ENCODE results near the gene SESTD1.

The SESTD1 gene

DNA sequence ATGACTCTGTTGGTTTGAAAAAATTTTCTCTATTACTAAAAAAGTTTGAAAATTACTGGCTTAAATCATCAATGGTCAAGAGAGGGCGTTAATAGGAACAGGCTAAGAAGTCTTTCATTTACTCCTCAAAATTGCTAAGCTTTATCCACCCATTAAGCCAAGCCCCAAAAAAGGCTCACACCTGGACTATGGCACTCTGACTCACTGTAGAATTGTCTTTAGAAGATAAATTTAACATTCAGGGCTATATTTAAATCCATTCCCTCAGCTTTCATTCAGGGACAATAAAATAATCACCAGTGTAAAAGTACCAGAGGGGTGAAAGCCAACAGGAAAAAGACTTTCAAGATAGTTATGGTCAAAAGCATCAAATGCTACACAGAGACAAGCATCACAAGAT lies 80.0 kb downstream of the SESTD1 start:
- TF ChIP-seq, protein P1, sequence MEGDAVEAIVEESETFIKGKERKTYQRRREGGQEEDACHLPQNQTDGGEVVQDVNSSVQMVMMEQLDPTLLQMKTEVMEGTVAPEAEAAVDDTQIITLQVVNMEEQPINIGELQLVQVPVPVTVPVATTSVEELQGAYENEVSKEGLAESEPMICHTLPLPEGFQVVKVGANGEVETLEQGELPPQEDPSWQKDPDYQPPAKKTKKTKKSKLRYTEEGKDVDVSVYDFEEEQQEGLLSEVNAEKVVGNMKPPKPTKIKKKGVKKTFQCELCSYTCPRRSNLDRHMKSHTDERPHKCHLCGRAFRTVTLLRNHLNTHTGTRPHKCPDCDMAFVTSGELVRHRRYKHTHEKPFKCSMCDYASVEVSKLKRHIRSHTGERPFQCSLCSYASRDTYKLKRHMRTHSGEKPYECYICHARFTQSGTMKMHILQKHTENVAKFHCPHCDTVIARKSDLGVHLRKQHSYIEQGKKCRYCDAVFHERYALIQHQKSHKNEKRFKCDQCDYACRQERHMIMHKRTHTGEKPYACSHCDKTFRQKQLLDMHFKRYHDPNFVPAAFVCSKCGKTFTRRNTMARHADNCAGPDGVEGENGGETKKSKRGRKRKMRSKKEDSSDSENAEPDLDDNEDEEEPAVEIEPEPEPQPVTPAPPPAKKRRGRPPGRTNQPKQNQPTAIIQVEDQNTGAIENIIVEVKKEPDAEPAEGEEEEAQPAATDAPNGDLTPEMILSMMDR (conservative IDR thresholded peaks at IDR 0.05; ENCODE audit: low read length): no peak
- DNase-seq (ENCODE audit: low read depth): no peak
- H3K4me3 ChIP-seq (ENCODE audit: low read length): no peak overlapping the region

DNA sequence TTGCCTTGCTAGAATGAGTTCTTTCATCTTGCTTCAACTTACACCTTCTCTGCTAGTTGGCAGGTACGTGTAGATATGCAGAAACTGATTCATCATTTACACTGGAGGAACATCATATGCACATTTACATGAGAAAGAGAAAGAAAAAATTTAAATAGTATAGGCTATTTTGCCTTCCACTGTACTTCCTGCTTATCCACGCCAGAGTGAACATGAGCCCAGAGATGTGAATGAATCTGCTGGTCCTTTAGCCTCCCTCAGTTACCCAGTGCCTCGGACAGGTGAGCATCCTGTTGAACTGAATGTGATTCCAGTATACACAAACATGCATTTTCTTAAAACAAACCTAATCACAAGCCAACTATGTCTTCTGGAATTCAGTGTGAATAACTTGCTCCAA lies 83.6 kb downstream of the SESTD1 start:
- H3K4me3 ChIP-seq (ENCODE audit: low read length): no peak overlapping the region
- TF ChIP-seq, protein P1 (conservative IDR thresholded peaks at IDR 0.05; ENCODE audit: low read length): no peak
- DNase-seq (ENCODE audit: low read depth): no peak

DNA sequence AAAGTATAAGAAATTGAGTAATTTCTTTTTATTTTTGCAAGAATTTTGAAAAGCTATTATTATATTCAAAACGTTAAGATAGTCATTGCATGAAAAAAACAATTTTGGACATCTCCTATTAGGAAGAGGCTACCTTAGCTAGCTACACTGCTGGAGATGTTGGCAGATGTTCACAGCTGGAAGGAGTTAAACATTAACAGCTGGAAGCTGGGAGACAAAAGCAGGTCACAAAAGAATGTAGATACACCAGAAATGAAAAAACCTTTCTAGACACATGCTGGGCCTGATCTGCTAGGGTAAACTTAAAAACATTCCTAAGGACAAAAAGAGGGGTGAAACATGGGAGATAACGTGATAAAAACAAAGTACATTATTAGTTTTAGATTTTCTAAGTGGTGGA lies 84.4 kb downstream of the SESTD1 start:
- no peak overlapping the region for H3K4me3 ChIP-seq (ENCODE audit: low read length)
- TF ChIP-seq, protein P1 (conservative IDR thresholded peaks at IDR 0.05; ENCODE audit: low read length): no peak
- no peak for DNase-seq (ENCODE audit: low read depth)

DNA sequence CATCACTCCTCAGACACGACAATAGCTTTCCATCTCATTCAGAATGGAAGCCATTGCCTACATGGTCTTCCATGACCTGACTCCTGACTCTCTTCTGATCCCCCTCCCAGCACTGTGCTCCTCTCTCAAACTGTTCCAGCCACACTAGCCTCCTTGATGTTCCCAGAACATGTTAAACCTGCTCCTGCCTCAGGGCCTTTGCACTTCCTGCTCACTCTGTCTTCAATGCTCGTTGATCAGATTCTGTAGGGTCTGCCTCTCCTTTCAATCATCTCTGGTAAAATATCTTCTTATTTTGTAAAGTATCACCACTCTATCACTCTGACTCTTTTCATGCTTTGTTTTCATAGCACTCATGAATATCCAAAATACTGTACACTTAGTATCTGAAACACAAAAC lies 84.9 kb downstream of the SESTD1 start:
- TF ChIP-seq, protein P1 (conservative IDR thresholded peaks at IDR 0.05; ENCODE audit: low read length): no peak
- H3K4me3 ChIP-seq (ENCODE audit: low read length): no peak overlapping the region
- DNase-seq (ENCODE audit: low read depth): no peak

GRCh38 chr2:179177694-179178093 lies 86.9 kb downstream of the SESTD1 start:
- no peak overlapping the region for H3K4me3 ChIP-seq (ENCODE audit: low read length)
- no peak for DNase-seq (ENCODE audit: low read depth)
- TF ChIP-seq, protein P1 (conservative IDR thresholded peaks at IDR 0.05; ENCODE audit: low read length): no peak

GRCh38 chr2:179174240-179174639 lies 90.4 kb downstream of the SESTD1 start:
- TF ChIP-seq, protein P1 (conservative IDR thresholded peaks at IDR 0.05; ENCODE audit: low read length): no peak
- DNase-seq (ENCODE audit: low read depth): no peak
- H3K4me3 ChIP-seq (ENCODE audit: low read length): no peak overlapping the region

- no peak for DNase-seq (ENCODE audit: low read depth)
- H3K4me3 ChIP-seq (ENCODE audit: low read length): no peak overlapping the region
- TF ChIP-seq, protein P1 (conservative IDR thresholded peaks at IDR 0.05; ENCODE audit: low read length): no peak
Observed at GRCh38 chr2:179172894-179173293, 91.7 kb downstream of the SESTD1 start.

All from AG10803 (cell line).